ENCODE measurements around the gene LELP1.

LELP1 gene

DNA sequence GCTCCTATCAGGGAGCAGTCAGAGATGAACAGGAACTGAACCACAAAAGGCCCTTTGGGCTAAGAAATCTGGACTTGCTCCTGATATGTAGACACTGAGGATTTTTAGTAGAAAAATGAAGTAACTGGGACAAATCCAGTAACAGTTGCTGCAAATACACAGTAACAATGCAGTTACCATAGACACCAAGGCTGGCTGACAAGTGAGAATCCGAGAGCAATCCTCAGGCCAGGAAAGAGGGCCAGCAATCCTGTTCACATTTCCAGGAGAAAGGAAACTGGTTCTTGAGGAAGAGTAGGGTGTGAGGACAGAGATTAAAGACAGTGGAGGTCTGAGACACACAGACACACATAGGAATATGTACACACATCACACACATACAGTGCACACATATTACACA lies 46.9 kb downstream of the LELP1 start:
- Histone ChIP-seq H3K9me2 (replicated peaks; ENCODE audit: control insufficient read depth, low read length) (no peaks in the 10 kb centered on the region), H3K4me2 (ENCODE audit: low read length) (no peak overlapping the region), H3K79me2 (ENCODE audit: control insufficient read depth, low read length) (no peaks in the 10 kb centered on the region)

GRCh38 chr1:153251087-153251486 lies 47.9 kb downstream of the LELP1 start:
- no peaks in the 10 kb centered on the region for H3K9me3 ChIP-seq (ENCODE audit: control insufficient read depth, insufficient read depth, low read length)
- no peaks in the 10 kb centered on the region for H4K20me1 ChIP-seq (ENCODE audit: control insufficient read depth, insufficient read depth, low read depth, low read length)
- no peak overlapping the region for H3K4me2 ChIP-seq (ENCODE audit: low read length)
- no peaks in the 10 kb centered on the region for H3K36me3 ChIP-seq (ENCODE audit: control insufficient read depth, low read length)
- H3K9me2 ChIP-seq (replicated peaks; ENCODE audit: control insufficient read depth, low read length): no peaks in the 10 kb centered on the region
- H3K27ac ChIP-seq (ENCODE audit: low read depth, low read length): no peak overlapping the region
- TF ChIP-seq CTCF (IDR thresholded peaks at IDR 0.05; ENCODE audit: low read depth, low read length, poor library complexity, severe bottlenecking): no peak
- no peak for TF ChIP-seq EZH2phosphoT487 (IDR thresholded peaks at IDR 0.05; ENCODE audit: borderline replicate concordance, low read length)
- no peaks in the 10 kb centered on the region for H3K4me1 ChIP-seq (ENCODE audit: control insufficient read depth, low read length)
- no peaks in the 10 kb centered on the region for H3K79me2 ChIP-seq (ENCODE audit: control insufficient read depth, low read length)
- no peaks in the 10 kb centered on the region for H3F3A ChIP-seq (ENCODE audit: control insufficient read depth, insufficient read depth)
- no peaks in the 10 kb centered on the region for H3K27me3 ChIP-seq (ENCODE audit: control insufficient read depth, low read length)
- no peak overlapping the region for H3K4me3 ChIP-seq (ENCODE audit: low read length)

More for the DNA sequence above, 46.9 kb downstream of the LELP1 start:
- H3K27ac ChIP-seq (ENCODE audit: low read depth, low read length): no peak overlapping the region
- no peaks in the 10 kb centered on the region for H3F3A ChIP-seq (ENCODE audit: control insufficient read depth, insufficient read depth)
- H3K4me3 ChIP-seq (ENCODE audit: low read length): no peak overlapping the region
- no peaks in the 10 kb centered on the region for H4K20me1 ChIP-seq (ENCODE audit: control insufficient read depth, insufficient read depth, low read depth, low read length)
- no peaks in the 10 kb centered on the region for H3K27me3 ChIP-seq (ENCODE audit: control insufficient read depth, low read length)
- TF ChIP-seq CTCF (IDR thresholded peaks at IDR 0.05; ENCODE audit: low read depth, low read length, poor library complexity, severe bottlenecking) (no peak), EZH2phosphoT487 (IDR thresholded peaks at IDR 0.05; ENCODE audit: borderline replicate concordance, low read length) (no peak)
- H3K4me1 ChIP-seq (ENCODE audit: control insufficient read depth, low read length): no peaks in the 10 kb centered on the region
- H3K9me3 ChIP-seq (ENCODE audit: control insufficient read depth, insufficient read depth, low read length): no peaks in the 10 kb centered on the region
- no peaks in the 10 kb centered on the region for H3K36me3 ChIP-seq (ENCODE audit: control insufficient read depth, low read length)

DNA sequence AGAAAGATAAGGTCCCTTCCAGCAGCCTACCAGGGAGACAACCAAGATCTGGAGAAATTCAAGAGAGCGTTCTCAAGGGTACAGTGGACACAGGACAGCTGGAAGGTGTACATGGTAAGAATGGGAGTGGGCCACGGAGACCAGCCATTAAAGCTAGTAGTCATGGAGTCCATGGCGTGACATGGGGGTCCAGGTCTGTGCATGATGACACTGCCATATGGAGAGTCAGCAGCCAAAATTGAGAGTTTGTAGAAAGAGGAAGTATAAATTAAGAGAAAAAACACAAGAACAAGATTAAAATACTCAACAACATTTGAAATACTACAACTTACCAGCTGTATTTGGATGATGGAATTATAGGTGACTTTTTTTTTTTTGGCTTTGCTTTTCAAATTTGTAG lies 48.3 kb downstream of the LELP1 start:
- Histone ChIP-seq H3K79me2 (ENCODE audit: control insufficient read depth, low read length) (no peaks in the 10 kb centered on the region), H3K27ac (ENCODE audit: low read depth, low read length) (no peak overlapping the region)

More for the DNA sequence above, 48.3 kb downstream of the LELP1 start:
- H3K4me3 ChIP-seq (ENCODE audit: low read length): no peak overlapping the region
- H3K27me3 ChIP-seq (ENCODE audit: control insufficient read depth, low read length): no peaks in the 10 kb centered on the region
- no peaks in the 10 kb centered on the region for H3F3A ChIP-seq (ENCODE audit: control insufficient read depth, insufficient read depth)
- no peak for TF ChIP-seq CTCF (IDR thresholded peaks at IDR 0.05; ENCODE audit: low read depth, low read length, poor library complexity, severe bottlenecking)
- no peak for TF ChIP-seq EZH2phosphoT487 (IDR thresholded peaks at IDR 0.05; ENCODE audit: borderline replicate concordance, low read length)
- no peaks in the 10 kb centered on the region for H3K9me3 ChIP-seq (ENCODE audit: control insufficient read depth, insufficient read depth, low read length)
- H3K9me2 ChIP-seq (replicated peaks; ENCODE audit: control insufficient read depth, low read length): no peaks in the 10 kb centered on the region
- no peak overlapping the region for H3K4me2 ChIP-seq (ENCODE audit: low read length)
- H4K20me1 ChIP-seq (ENCODE audit: control insufficient read depth, insufficient read depth, low read depth, low read length): no peaks in the 10 kb centered on the region
- no peaks in the 10 kb centered on the region for H3K36me3 ChIP-seq (ENCODE audit: control insufficient read depth, low read length)
- no peaks in the 10 kb centered on the region for H3K4me1 ChIP-seq (ENCODE audit: control insufficient read depth, low read length)

Data from DOHH2 (cell line).